CD4-positive, CD25-positive, alpha-beta regulatory T cell (primary cell): Measurements from ENCODE around the gene SLC39A5. TPM values are rescaled to one million over a fixed set of nuclear protein-coding genes. Genes with fewer than 3 reads are reported as not detected.
A peak's percentile ranks its signal among the peaks of the same experiment; 100 is the strongest.
"Not testable (repeated sequence)": the region's sequence is repeated elsewhere in the genome, so short reads cannot be mapped to it uniquely, and the experiment has no call there.

ENCODE experiments used
- ATAC-seq, 2 donors: fragments of 150-1000 bp; cut with Tn5 transposase; one replicate each; pipeline ENCODE4 v1.10.0; 2021; ENCODE audit warnings: low read depth in 2 of 2, moderate number of reproducible peaks in 2 of 2, moderate library complexity in 1 of 2
- DNase-seq, 3 donors: peaks; one replicate each; pipeline versions ENCODE4 v3.0.0 to v3.0.0-alpha.2; 2012 to 2022; ENCODE audit warnings: mixed read lengths in 1 of 3
- H3K27ac ChIP-seq: one replicate; pipeline ENCODE4 v1.7.0; 2013; ENCODE audit warnings: mild to moderate bottlenecking, low read length; ENCODE audit not compliant: insufficient read depth, poor library complexity, severe bottlenecking
- H3K27me3 ChIP-seq: one replicate; pipeline ENCODE4 v1.7.0; 2013; ENCODE audit warnings: low read length; ENCODE audit not compliant: control insufficient read depth, insufficient read depth
- H3K36me3 ChIP-seq: one replicate; pipeline ENCODE4 v1.7.0; 2013; ENCODE audit warnings: mild to moderate bottlenecking, low read length, moderate library complexity; ENCODE audit not compliant: control insufficient read depth, insufficient read depth
- H3K4me1 ChIP-seq: 2 replicates; pipeline ENCODE4 v1.7.0; 2013; ENCODE audit warnings: mild to moderate bottlenecking, low read length; ENCODE audit not compliant: insufficient read depth, control insufficient read depth, poor library complexity, severe bottlenecking
- H3K4me3 ChIP-seq: one replicate; pipeline ENCODE4 v1.7.0; 2013; ENCODE audit warnings: low read depth, mild to moderate bottlenecking, low read length, moderate library complexity
- H3K9me3 ChIP-seq, 2 experiments: 1 replicate in 1 of 2; 2 replicates in 1 of 2; pipeline ENCODE4 v1.7.0; 2013; ENCODE audit warnings: low read length in 2 of 2, mild to moderate bottlenecking in 1 of 2, moderate library complexity in 1 of 2; ENCODE audit not compliant: control insufficient read depth in 2 of 2
- H3K27ac Mint-ChIP-seq, 3 donors: one replicate each; pipeline ENCODE4 v1.8.0; 2020 to 2022; ENCODE audit warnings: mild to moderate bottlenecking in 3 of 3, mixed read lengths in 3 of 3, moderate library complexity in 2 of 3
- H3K27me3 Mint-ChIP-seq: one replicate; pipeline ENCODE4 v1.8.0; 2022; ENCODE audit warnings: mild to moderate bottlenecking, mixed read lengths
- H3K36me3 Mint-ChIP-seq: one replicate; pipeline ENCODE4 v1.8.0; 2020; ENCODE audit warnings: mixed read lengths
- H3K4me1 Mint-ChIP-seq, 4 donors: one replicate each; pipeline ENCODE4 v1.8.0; 2020 to 2022; ENCODE audit warnings: mixed read lengths in 4 of 4, mild to moderate bottlenecking in 1 of 4
- H3K4me3 Mint-ChIP-seq, 4 donors: one replicate each; pipeline ENCODE4 v1.8.0; 2020 to 2022; ENCODE audit warnings: mild to moderate bottlenecking in 4 of 4, mixed read lengths in 4 of 4, moderate library complexity in 3 of 4
- H3K9me3 Mint-ChIP-seq, 7 donors: one replicate each; pipeline ENCODE4 v1.8.0; 2020 to 2022; ENCODE audit warnings: mixed read lengths in 7 of 7, mild to moderate bottlenecking in 3 of 7, moderate library complexity in 2 of 7
- polyA plus RNA-seq, 4 donors: library from polyadenylated mRNA; unstranded; fragments of 300-500 nt; fragmentation: Illumina TruSeq; gene quantifications; one replicate each; pipeline ENCODE4 v1.2.3, GENCODE V29; 2021
- total RNA-seq: library from RNA; stranded (reverse); gene quantifications from one replicate; pipeline ENCODE4 v1.2.3, GENCODE V29; 2022

The SLC39A5 gene
- total and polyA plus RNA-seq, 5 donors from 2014 or later = 2.0 TPM; not detected in 4

DNA sequence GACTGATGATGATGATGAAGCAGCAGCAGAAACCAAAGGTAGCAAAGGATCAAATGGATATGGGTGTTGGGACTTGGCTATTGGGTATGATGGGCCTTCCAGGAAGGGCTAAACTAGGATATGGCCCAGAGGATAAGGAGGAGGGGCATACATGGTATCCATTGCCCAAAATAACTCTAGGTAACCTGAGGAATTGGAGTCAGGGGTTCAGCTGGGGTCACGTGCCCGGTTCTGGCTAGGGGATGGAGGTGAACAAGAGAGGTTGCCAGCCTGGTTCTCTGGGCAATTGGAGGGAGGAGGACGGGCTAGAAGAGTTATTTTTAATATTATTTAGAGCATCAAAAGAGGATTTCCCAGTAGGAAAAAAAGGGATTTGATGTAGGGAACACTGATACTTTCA lies 31.1 kb downstream of the SLC39A5 start:
- Mint-ChIP-seq H3K4me1 (peaks cover 0 to 28% (median 23%) of the 10 kb centered on the region in 4 donors), H3K27ac (no peak overlapping the region), H3K27me3 (peaks cover 4% of the 10 kb centered on the region), H3K36me3 (peaks cover 5% of the 10 kb centered on the region), H3K9me3 (no peaks in the 10 kb centered on the region), H3K4me3 (peak overlapping the region in 2 of 4 donors; percentile 27 to 66)
- no peak for DNase-seq
- H3K27me3 ChIP-seq = no peaks in the 10 kb centered on the region
- H3K4me1 ChIP-seq = peaks cover 27% of the 10 kb centered on the region
- ATAC-seq = no peak
- H3K9me3 ChIP-seq = no peaks in the 10 kb centered on the region
- no peaks in the 10 kb centered on the region for H3K36me3 ChIP-seq
- no peak overlapping the region for H3K27ac ChIP-seq
- H3K4me3 ChIP-seq = no peak overlapping the region

- no peaks in the 10 kb centered on the region for H3K9me3 Mint-ChIP-seq
- DNase-seq = no peak
- Histone ChIP-seq H3K4me3 (no peak overlapping the region), H3K27ac (no peak overlapping the region), H3K4me1 (peaks cover 24% of the 10 kb centered on the region), H3K36me3 (no peaks in the 10 kb centered on the region), H3K27me3 (no peaks in the 10 kb centered on the region), H3K9me3 (no peaks in the 10 kb centered on the region)
- H3K4me3 Mint-ChIP-seq = peak overlapping the region in 2 of 4 donors; percentile 34
- peaks cover 4% of the 10 kb centered on the region for H3K27me3 Mint-ChIP-seq
- H3K36me3 Mint-ChIP-seq = no peaks in the 10 kb centered on the region
- ATAC-seq = no peak
- no peak overlapping the region for H3K27ac Mint-ChIP-seq
- H3K4me1 Mint-ChIP-seq = peaks cover 4 to 27% (median 23%) of the 10 kb centered on the region in 4 donors
Measured at GRCh38 chr12:56261503-56262232, 31.8 kb downstream of the SLC39A5 start.

GRCh38 chr12:56262955-56263354 lies 33.1 kb downstream of the SLC39A5 start:
- H3K36me3 Mint-ChIP-seq, H3K27me3 ChIP-seq, H3K4me3 ChIP-seq, H3K36me3 ChIP-seq, H3K4me3 Mint-ChIP-seq, H3K9me3 Mint-ChIP-seq, ATAC-seq, H3K27ac Mint-ChIP-seq, H3K27ac ChIP-seq, H3K27me3 Mint-ChIP-seq, H3K9me3 ChIP-seq: not testable (repeated sequence)
- H3K4me1 Mint-ChIP-seq = peaks cover 4 to 27% (median 19%) of the 10 kb centered on the region in 4 donors
- peak in 1 of 3 donors; percentile 39 for DNase-seq
- H3K4me1 ChIP-seq = peaks cover 23% of the 10 kb centered on the region

- peak overlapping the region; percentile 89 to 98 (median 95) for H3K4me3 Mint-ChIP-seq
- peak overlapping the region; percentile 97 for H3K27ac Mint-ChIP-seq
- not testable (repeated sequence) for H3K27me3 Mint-ChIP-seq, DNase-seq, ATAC-seq, H3K9me3 Mint-ChIP-seq, H3K27me3 ChIP-seq, H3K9me3 ChIP-seq, H3K36me3 Mint-ChIP-seq
- peaks cover 10 to 25% (median 16%) of the 10 kb centered on the region in 4 donors for H3K4me1 Mint-ChIP-seq
- H3K36me3 ChIP-seq = peaks cover 15% of the 10 kb centered on the region
- H3K27ac ChIP-seq = peak overlapping the region; percentile 96
- peaks cover 14% of the 10 kb centered on the region for H3K4me1 ChIP-seq
- H3K4me3 ChIP-seq = peak overlapping the region; percentile 86
Measured at GRCh38 chr12:56266068-56266692, 36.3 kb downstream of the SLC39A5 start.

GRCh38 chr12:56266693-56267442 lies 37.0 kb downstream of the SLC39A5 start, which contains the start of gene COQ10A:
Gene COQ10A, plus strand, starts transcription at chr12:56266942. Its CDS starts 177 bp downstream, at chr12:56267119.
- Mint-ChIP-seq H3K27ac (peak within 1 kb of the TSS; percentile 97), H3K27me3 (no peaks in the 10 kb centered on the region), H3K9me3 (no peaks in the 10 kb centered on the region), H3K4me3 (peak within 1 kb of the TSS; percentile 91 to 98 (median 95)), H3K36me3 (no peaks in the 10 kb centered on the region), H3K4me1 (peaks cover 10 to 25% (median 15%) of the 10 kb centered on the region in 4 donors)
- H3K27me3 ChIP-seq = no peaks in the 10 kb centered on the region
- no peaks in the 10 kb centered on the region for H3K9me3 ChIP-seq
- H3K36me3 ChIP-seq = peaks cover 16% of the 10 kb centered on the region
- H3K27ac ChIP-seq = peak within 1 kb of the TSS; percentile 96
- H3K4me3 ChIP-seq = peak within 1 kb of the TSS; percentile 86
- peak; percentile 88 to 89 for ATAC-seq
- H3K4me1 ChIP-seq = peaks cover 14% of the 10 kb centered on the region
- peak; percentile 89 to 92 (median 91) for DNase-seq

DNA sequence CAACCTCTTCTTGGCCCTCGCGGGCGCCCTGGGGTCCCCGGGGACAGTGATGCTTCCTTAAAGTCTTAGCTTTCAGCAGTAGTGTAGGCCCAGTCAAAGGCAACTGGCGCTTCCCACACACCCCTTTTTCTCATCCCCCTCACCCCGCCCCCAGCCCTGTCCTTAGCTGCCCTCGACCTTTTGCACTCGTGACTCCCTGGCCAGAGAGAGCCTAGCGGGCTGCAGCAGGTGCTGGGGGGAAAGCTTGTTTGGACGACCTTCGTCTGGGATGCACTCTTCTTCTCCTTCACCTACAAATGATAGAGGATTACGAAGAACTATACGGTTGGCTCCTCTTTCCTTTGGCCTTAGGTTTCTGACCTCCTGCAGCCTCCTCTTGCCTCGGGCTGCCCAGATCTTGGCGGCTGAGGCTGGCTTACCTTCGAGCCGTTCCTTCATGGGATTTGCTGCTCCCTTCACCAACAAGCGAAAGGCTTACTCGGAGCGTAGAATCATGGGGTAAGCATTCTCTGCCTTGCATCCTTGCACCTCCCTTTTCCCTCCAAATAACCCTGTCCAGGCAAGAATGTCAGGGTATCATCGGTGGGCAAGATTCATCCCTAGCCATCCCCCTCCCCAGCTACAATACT lies 37.7 kb downstream of the SLC39A5 start:
- peak overlapping the region; percentile 74 to 97 (median 94) for H3K27ac Mint-ChIP-seq
- peak overlapping the region; percentile 84 to 96 (median 88) for H3K4me3 Mint-ChIP-seq
- Histone ChIP-seq H3K27ac (peak overlapping the region; percentile 96), H3K4me1 (peaks cover 14% of the 10 kb centered on the region), H3K4me3 (peak overlapping the region; percentile 72), H3K27me3 (no peaks in the 10 kb centered on the region), H3K9me3 (no peaks in the 10 kb centered on the region), H3K36me3 (peaks cover 19% of the 10 kb centered on the region)
- ATAC-seq (no peak), DNase-seq (no peak)
- no peaks in the 10 kb centered on the region for H3K9me3 Mint-ChIP-seq
- H3K27me3 Mint-ChIP-seq = no peaks in the 10 kb centered on the region
- peaks cover 1% of the 10 kb centered on the region for H3K36me3 Mint-ChIP-seq
- H3K4me1 Mint-ChIP-seq = peaks cover 10 to 25% (median 13%) of the 10 kb centered on the region in 4 donors

DNA sequence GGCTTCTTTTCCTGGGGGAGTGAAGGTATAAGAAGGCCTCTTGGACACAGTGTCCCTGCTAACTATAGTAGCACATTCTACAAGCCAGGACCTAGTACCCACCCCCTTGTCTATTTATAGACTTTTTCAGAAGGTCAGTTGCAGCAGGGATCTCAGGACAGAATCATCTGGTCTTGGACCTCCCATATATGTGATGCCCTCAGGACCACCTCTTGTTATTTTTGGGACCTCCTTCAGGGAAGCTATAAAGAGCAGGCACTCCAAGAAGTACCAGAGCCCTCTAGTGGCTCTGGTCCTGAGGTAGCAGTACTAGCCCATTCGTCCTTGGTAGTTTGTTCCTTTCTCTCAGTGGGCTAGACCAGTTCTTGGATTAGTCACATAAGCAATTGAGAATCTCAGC lies 41.2 kb downstream of the SLC39A5 start:
- Histone ChIP-seq H3K27ac (no peak overlapping the region), H3K36me3 (peaks cover 50% of the 10 kb centered on the region), H3K4me1 (peaks cover 14% of the 10 kb centered on the region), H3K9me3 (no peaks in the 10 kb centered on the region), H3K27me3 (no peaks in the 10 kb centered on the region), H3K4me3 (no peak overlapping the region)
- Mint-ChIP-seq H3K36me3 (peaks cover 21% of the 10 kb centered on the region), H3K4me1 (peaks cover 10 to 23% (median 12%) of the 10 kb centered on the region in 4 donors), H3K27me3 (no peaks in the 10 kb centered on the region), H3K4me3 (peak overlapping the region in 1 of 4 donors; percentile 76), H3K9me3 (no peaks in the 10 kb centered on the region), H3K27ac (no peak overlapping the region)
- DNase-seq (peak in 1 of 3 donors; percentile 25), ATAC-seq (no peak)
